Right lobe of liver (tissue), 4 donors: ENCODE results near the gene RALBP1.

ENCODE experiments used
- POLR2A ChIP-seq: fragments of 450-650 bp; IDR thresholded peaks from one replicate; pipeline ENCODE4 v1.6.1; 2017; ENCODE audit warnings: antibody characterized with exemption, mild to moderate bottlenecking
- TF ChIP-seq, protein P1 (sequence below), 4 donors: fragments of 200-600 bp in 3 of 4; fragments of 450-650 bp in 1 of 4; IDR thresholded peaks; one replicate each; pipeline versions ENCODE4 v1.5.1 to v1.8.0; 2016 to 2022; ENCODE audit warnings: antibody characterized with exemption in 4 of 4, mild to moderate bottlenecking in 2 of 4
- donor health status: DM: no; HTN: no; CAD: no.
- donor health status: DM: no; HTN: no; CAD: no.
- donor health status: DM: no; HTN: yes; CAD: no.

DNA sequence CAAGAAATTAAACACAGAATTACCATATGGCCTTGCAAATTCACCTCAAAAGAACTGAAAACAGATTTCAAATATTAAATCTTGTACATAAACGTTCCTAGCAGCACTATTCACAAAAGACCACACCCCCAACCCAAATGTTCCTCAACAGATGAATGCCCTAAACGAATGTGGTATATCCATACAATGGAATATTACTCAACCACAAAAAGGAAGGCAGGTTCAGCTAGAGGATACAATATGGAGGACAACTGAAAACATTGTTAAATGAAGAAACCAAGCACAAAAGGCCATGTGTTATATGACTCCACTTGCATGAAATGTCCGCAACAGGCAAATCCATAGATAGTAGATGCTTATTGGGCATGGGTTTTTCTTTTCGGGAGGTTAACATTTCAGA lies 77.3 kb downstream of the RALBP1 start:
- TF ChIP-seq, protein P1, sequence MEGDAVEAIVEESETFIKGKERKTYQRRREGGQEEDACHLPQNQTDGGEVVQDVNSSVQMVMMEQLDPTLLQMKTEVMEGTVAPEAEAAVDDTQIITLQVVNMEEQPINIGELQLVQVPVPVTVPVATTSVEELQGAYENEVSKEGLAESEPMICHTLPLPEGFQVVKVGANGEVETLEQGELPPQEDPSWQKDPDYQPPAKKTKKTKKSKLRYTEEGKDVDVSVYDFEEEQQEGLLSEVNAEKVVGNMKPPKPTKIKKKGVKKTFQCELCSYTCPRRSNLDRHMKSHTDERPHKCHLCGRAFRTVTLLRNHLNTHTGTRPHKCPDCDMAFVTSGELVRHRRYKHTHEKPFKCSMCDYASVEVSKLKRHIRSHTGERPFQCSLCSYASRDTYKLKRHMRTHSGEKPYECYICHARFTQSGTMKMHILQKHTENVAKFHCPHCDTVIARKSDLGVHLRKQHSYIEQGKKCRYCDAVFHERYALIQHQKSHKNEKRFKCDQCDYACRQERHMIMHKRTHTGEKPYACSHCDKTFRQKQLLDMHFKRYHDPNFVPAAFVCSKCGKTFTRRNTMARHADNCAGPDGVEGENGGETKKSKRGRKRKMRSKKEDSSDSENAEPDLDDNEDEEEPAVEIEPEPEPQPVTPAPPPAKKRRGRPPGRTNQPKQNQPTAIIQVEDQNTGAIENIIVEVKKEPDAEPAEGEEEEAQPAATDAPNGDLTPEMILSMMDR (IDR thresholded peaks at IDR 0.05) = no peak
- TF ChIP-seq POLR2A = no peak
